ENCODE data around the gene NHERF2. TPM values are rescaled to one million over a fixed set of nuclear protein-coding genes. Genes with fewer than 3 reads are reported as not detected.

Gene NHERF2
- total RNA-seq, 2 experiments from 2014 or later = 1.1 to 1.4 TPM

- Mint-ChIP-seq H3K27me3 (no peaks in the 10 kb centered on the region), H3K4me3 (no peak overlapping the region), H3K27ac (no peak overlapping the region), H3K36me3 (peaks cover 4% of the 10 kb centered on the region), H3K9me3 (no peaks in the 10 kb centered on the region), H3K4me1 (ENCODE audit: low read depth) (no peaks in the 10 kb centered on the region)
- CTCF ChIA-PET = no interaction called here
- POLR2A ChIA-PET = no interaction called here
- DNase-seq = no peak
- intact Hi-C loops (cut with micrococcal nuclease) = no loop called here
These were observed 58.4 kb downstream of the NHERF2 start for GRCh38 chr16:2084895-2085625.

DNA sequence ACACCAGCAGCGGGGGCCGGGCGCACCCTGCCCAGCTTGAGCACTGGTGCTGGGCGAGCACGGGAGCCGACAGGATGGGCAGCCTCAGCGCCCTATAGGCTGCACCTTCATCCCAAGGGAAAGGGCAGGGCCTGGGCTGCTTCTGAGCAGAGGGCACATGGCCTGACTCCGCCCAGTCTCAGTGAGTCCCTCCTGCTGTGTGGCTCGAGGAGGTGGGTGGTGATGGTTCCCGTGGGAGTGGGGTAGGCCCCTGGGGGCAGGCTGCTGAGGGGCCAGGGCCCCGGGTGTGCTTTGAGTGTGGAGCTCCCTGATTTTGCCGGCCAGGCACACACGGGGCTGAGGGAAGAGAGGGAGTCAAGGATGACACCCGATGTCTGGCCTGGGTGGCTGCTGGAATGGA lies 59.0 kb downstream of the NHERF2 start:
- Mint-ChIP-seq H3K4me1 (ENCODE audit: low read depth) (no peaks in the 10 kb centered on the region), H3K9me3 (no peaks in the 10 kb centered on the region), H3K27me3 (no peaks in the 10 kb centered on the region), H3K36me3 (peaks cover 9% of the 10 kb centered on the region), H3K4me3 (no peak overlapping the region), H3K27ac (no peak overlapping the region)
- ChIA-PET CTCF (no interaction called here), POLR2A (no interaction called here)
- no peak for DNase-seq
- intact Hi-C loops (cut with micrococcal nuclease) = no loop called here

GRCh38 chr16:2086106-2086742 lies 59.5 kb downstream of the NHERF2 start:
- no peaks in the 10 kb centered on the region for H3K4me1 Mint-ChIP-seq (ENCODE audit: low read depth)
- H3K4me3 Mint-ChIP-seq = no peak overlapping the region
- H3K36me3 Mint-ChIP-seq = peaks cover 9% of the 10 kb centered on the region
- POLR2A ChIA-PET = no interaction called here
- H3K9me3 Mint-ChIP-seq = no peaks in the 10 kb centered on the region
- CTCF ChIA-PET = interaction anchor here (0.9 kb wide), 1 partner anchor 35 kb away, joined by 3 read pairs; no protein-coding TSS in a partner anchor
- no peak overlapping the region for H3K27ac Mint-ChIP-seq
- intact Hi-C loops (cut with micrococcal nuclease) = no loop called here
- no peak for DNase-seq
- H3K27me3 Mint-ChIP-seq = no peaks in the 10 kb centered on the region

- no peak for DNase-seq
- Mint-ChIP-seq H3K36me3 (peaks cover 9% of the 10 kb centered on the region), H3K4me3 (no peak overlapping the region), H3K27ac (no peak overlapping the region), H3K4me1 (ENCODE audit: low read depth) (no peaks in the 10 kb centered on the region), H3K27me3 (no peaks in the 10 kb centered on the region), H3K9me3 (no peaks in the 10 kb centered on the region)
- intact Hi-C loops (cut with micrococcal nuclease) = no loop called here
- POLR2A ChIA-PET = no interaction called here
- CTCF ChIA-PET = interaction anchor here (0.9 kb wide), 1 partner anchor 34 kb away, joined by 3 read pairs; no protein-coding TSS in a partner anchor
These were observed 60.4 kb downstream of the NHERF2 start for GRCh38 chr16:2086812-2087747.

DNA sequence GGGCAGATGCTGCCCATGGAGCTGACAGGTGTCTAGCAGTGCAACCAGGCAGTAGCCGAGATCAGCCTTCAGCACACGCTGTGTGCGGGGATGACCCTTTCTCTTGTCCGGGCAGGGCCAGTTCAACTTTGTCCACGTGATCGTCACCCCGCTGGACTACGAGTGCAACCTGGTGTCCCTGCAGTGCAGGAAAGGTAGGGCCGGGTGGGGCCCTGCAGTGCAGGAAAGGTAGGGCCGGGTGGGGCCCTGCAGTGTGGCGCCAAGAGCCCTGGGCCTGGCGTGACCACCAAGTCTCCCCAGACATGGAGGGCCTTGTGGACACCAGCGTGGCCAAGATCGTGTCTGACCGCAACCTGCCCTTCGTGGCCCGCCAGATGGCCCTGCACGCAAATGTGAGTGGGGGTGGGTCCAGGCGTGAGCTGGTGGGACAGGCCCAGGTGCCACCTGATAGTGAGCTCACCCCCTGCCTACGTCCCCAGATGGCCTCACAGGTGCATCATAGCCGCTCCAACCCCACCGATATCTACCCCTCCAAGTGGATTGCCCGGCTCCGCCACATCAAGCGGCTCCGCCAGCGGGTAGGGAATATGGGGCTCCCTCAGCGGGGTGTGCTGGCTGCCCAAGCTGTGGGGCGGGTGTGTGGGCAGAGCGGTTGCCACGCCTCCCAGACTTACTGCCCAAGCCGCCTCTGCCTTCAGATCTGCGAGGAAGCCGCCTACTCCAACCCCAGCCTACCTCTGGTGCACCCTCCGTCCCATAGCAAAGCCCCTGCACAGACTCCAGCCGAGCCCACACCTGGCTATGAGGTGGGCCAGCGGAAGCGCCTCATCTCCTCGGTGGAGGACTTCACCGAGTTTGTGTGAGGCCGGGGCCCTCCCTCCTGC lies 61.3 kb downstream of the NHERF2 start:
- intact Hi-C loops (cut with micrococcal nuclease) = no loop called here
- no peak for DNase-seq
- Mint-ChIP-seq H3K4me1 (ENCODE audit: low read depth) (no peaks in the 10 kb centered on the region), H3K4me3 (no peak overlapping the region), H3K27ac (no peak overlapping the region), H3K36me3 (peaks cover 9% of the 10 kb centered on the region), H3K9me3 (no peaks in the 10 kb centered on the region), H3K27me3 (no peaks in the 10 kb centered on the region)
- ChIA-PET CTCF (no interaction called here), POLR2A (no interaction called here)

Other genes with a start within 250 kb of the NHERF2 start
- gene SPSB3, start 244.3 kb upstream of the NHERF2 start, total RNA-seq = 10 to 100 TPM; 21.2 to 21.8 TPM
- 10 to 100 TPM; 45.9 to 48.0 TPM for gene NUBP2, start 243.9 kb upstream of the NHERF2 start, total RNA-seq
- gene IGFALS, start 233.2 kb upstream of the NHERF2 start, total RNA-seq = not detected
- 10 to 100 TPM; 45.1 to 46.2 TPM for gene HAGH, start 200.1 kb upstream of the NHERF2 start, total RNA-seq
- gene FAHD1, start 199.7 kb upstream of the NHERF2 start, total RNA-seq = 1 to 10 TPM; 8.5 to 8.8 TPM
- not detected for gene MEIOB, start 154.7 kb upstream of the NHERF2 start, total RNA-seq
- not detected for gene HS3ST6, start 108.5 kb upstream of the NHERF2 start, total RNA-seq
- 10 to 100 TPM; 20.7 to 23.6 TPM for gene MSRB1, start 83.7 kb upstream of the NHERF2 start, total RNA-seq
- gene RPL3L, start 72.2 kb upstream of the NHERF2 start, total RNA-seq = not detected
- gene NDUFB10, start 67.4 kb upstream of the NHERF2 start, total RNA-seq = 100 to 1,000 TPM; 122 to 125 TPM
- gene RPS2, start 62.1 kb upstream of the NHERF2 start, total RNA-seq = 1,000 to 10,000 TPM; 5,123 to 5,136 TPM
- not detected for gene RNF151, start 60.0 kb upstream of the NHERF2 start, total RNA-seq
- 10 to 100 TPM; 45.7 to 47.3 TPM for gene TBL3, start 54.8 kb upstream of the NHERF2 start, total RNA-seq
- gene NOXO1, start 45.4 kb upstream of the NHERF2 start, total RNA-seq = not detected
- gene GFER, start 42.7 kb upstream of the NHERF2 start, total RNA-seq = 10 to 100 TPM; 34.4 to 37.5 TPM
- gene SYNGR3, start 36.9 kb upstream of the NHERF2 start, total RNA-seq = 10 to 100 TPM; 11.9 to 12.4 TPM
- 10 to 100 TPM; 67.2 to 67.6 TPM for gene ZNF598, start 17.1 kb upstream of the NHERF2 start, total RNA-seq
- gene NPW, start 7.1 kb upstream of the NHERF2 start, total RNA-seq = 1 to 10 TPM; 1.3 to 2.0 TPM
- 10 to 100 TPM; 24.3 to 26.2 TPM for gene NTHL1, start 20.9 kb downstream of the NHERF2 start, total RNA-seq
- gene TSC2, start 21.1 kb downstream of the NHERF2 start, total RNA-seq = 10 to 100 TPM; 56.6 to 63.9 TPM
- gene PKD1, start 109.0 kb downstream of the NHERF2 start, total RNA-seq = 10 to 100 TPM; 56.7 to 59.4 TPM
- gene RAB26, start 121.7 kb downstream of the NHERF2 start, total RNA-seq = under 1 TPM in 1 of 2 experiments, not detected in 1; 0.33 TPM
- gene TRAF7, start 128.9 kb downstream of the NHERF2 start, total RNA-seq = 10 to 100 TPM; 77.1 to 80.3 TPM
- gene CASKIN1, start 169.7 kb downstream of the NHERF2 start, total RNA-seq = under 1 TPM; 0.36 to 0.83 TPM
- gene MLST8, start 178.6 kb downstream of the NHERF2 start, total RNA-seq = 10 to 100 TPM; 49.7 to 50.4 TPM
- 1 to 10 TPM; 5.7 to 8.5 TPM for gene BRICD5, start 184.0 kb downstream of the NHERF2 start, total RNA-seq
- gene PGP, start 187.9 kb downstream of the NHERF2 start, total RNA-seq = 10 to 100 TPM; 19.3 to 19.5 TPM
- gene E4F1, start 196.7 kb downstream of the NHERF2 start, total RNA-seq = 10 to 100 TPM; 19.3 to 19.6 TPM
- under 1 TPM; 0.63 to 0.67 TPM for gene DNASE1L2, start 209.5 kb downstream of the NHERF2 start, total RNA-seq
- 10 to 100 TPM; 50.7 to 52.5 TPM for gene ECI1, start 224.7 kb downstream of the NHERF2 start, total RNA-seq
- 100 to 1,000 TPM; 292 to 294 TPM for gene RNPS1, start 241.2 kb downstream of the NHERF2 start, total RNA-seq